GM21737 (cell line): ENCODE measurements around the gene CMSS1.

ENCODE experiments used
- ATAC-seq: cut with Tn5 transposase; IDR thresholded peaks from one replicate; pipeline ENCODE4 v1.9.1; 2021; ENCODE audit warnings: mild to moderate bottlenecking, moderate library complexity; ENCODE audit not compliant: unreplicated experiment

Gene CMSS1

GRCh38 chr3:100010087-100010417 lies 192.4 kb downstream of the CMSS1 start:
- ATAC-seq, result no peak

- no peak for ATAC-seq
Measured at GRCh38 chr3:100018806-100019205, 201.1 kb downstream of the CMSS1 start.

- ATAC-seq, result no peak
Measured at GRCh38 chr3:100019719-100020118, 202.1 kb downstream of the CMSS1 start.

- no peak for ATAC-seq
Measured at GRCh38 chr3:100020876-100021644, 203.4 kb downstream of the CMSS1 start.

- ATAC-seq, result no peak
Measured at GRCh38 chr3:100022506-100022905, 204.8 kb downstream of the CMSS1 start.

- no peak for ATAC-seq
Measured at GRCh38 chr3:100023150-100023549, 205.5 kb downstream of the CMSS1 start.

GRCh38 chr3:100023595-100023994 lies 205.9 kb downstream of the CMSS1 start:
- no peak for ATAC-seq

- no peak for ATAC-seq
Measured at GRCh38 chr3:100024520-100025303, 207.1 kb downstream of the CMSS1 start.

- ATAC-seq, result no peak
Measured at GRCh38 chr3:100027321-100027720, 209.7 kb downstream of the CMSS1 start.

- no peak for ATAC-seq
Measured at GRCh38 chr3:100029052-100029451, 211.4 kb downstream of the CMSS1 start.

GRCh38 chr3:100029689-100030088 lies 212.0 kb downstream of the CMSS1 start:
- ATAC-seq, result no peak

GRCh38 chr3:100030346-100030745 lies 212.7 kb downstream of the CMSS1 start:
- no peak for ATAC-seq

GRCh38 chr3:100030914-100031425 lies 213.3 kb downstream of the CMSS1 start:
- ATAC-seq, result no peak

GRCh38 chr3:100032243-100032642 lies 214.6 kb downstream of the CMSS1 start:
- ATAC-seq, result no peak

GRCh38 chr3:100033184-100033583 lies 215.5 kb downstream of the CMSS1 start:
- no peak for ATAC-seq

GRCh38 chr3:100033903-100034471 lies 216.3 kb downstream of the CMSS1 start:
- ATAC-seq, result no peak

- ATAC-seq, result no peak
Measured at GRCh38 chr3:100039075-100039474, 221.4 kb downstream of the CMSS1 start.

- no peak for ATAC-seq
Measured at GRCh38 chr3:100040451-100041225, 223.0 kb downstream of the CMSS1 start.

GRCh38 chr3:100041328-100041749 lies 223.7 kb downstream of the CMSS1 start:
- no peak for ATAC-seq

- ATAC-seq, result no peak
Measured at GRCh38 chr3:100042166-100042981, 224.7 kb downstream of the CMSS1 start.
